Cardiac fibroblast (primary cell): ENCODE results near the gene DCC.
A peak's percentile ranks its signal among the peaks of the same experiment; 100 is the strongest.

Experiments
- DNase-seq, 2 donors: peaks; one replicate each; pipeline versions ENCODE4 v3.0.0 to v3.0.0-alpha.2; 2010; ENCODE audit warnings: low read depth in 2 of 2
- H3K4me3 ChIP-seq, 2 donors: replicated peaks in 1 of 2; 1 replicate in 1 of 2; 2 replicates in 1 of 2; pipeline ENCODE4 v1.5.1; 2011; ENCODE audit warnings: low read depth in 2 of 2, low read length in 2 of 2, mild to moderate bottlenecking in 2 of 2, moderate library complexity in 1 of 2
- CTCF ChIP-seq: IDR thresholded peaks from one replicate; pipeline ENCODE4 v1.5.1; 2011; ENCODE audit warnings: low read depth, mild to moderate bottlenecking, low read length, inconsistent platforms

Gene DCC

GRCh38 chr18:52339891-52340371, at the start of gene DCC:
Gene DCC, plus strand, starts transcription at chr18:52340197. Its CDS starts 591 bp downstream, at chr18:52340788.
- peak; percentile 12 to 53 for DNase-seq
- peak; percentile 21 for TF ChIP-seq CTCF
- peak within 1 kb of the TSS in 1 of 2 donors; percentile 32 for H3K4me3 ChIP-seq

GRCh38 chr18:52310651-52311050, 29.3 kb upstream of the DCC start:
- no peak for DNase-seq
- no peak for TF ChIP-seq CTCF
- H3K4me3 ChIP-seq, result no peak overlapping the region

GRCh38 chr18:52311331-52311730, 28.7 kb upstream of the DCC start:
- no peak for DNase-seq
- no peak overlapping the region for H3K4me3 ChIP-seq
- no peak for TF ChIP-seq CTCF

GRCh38 chr18:52312346-52312745, 27.7 kb upstream of the DCC start:
- DNase-seq, result no peak
- no peak for TF ChIP-seq CTCF
- no peak overlapping the region for H3K4me3 ChIP-seq

GRCh38 chr18:52313213-52313612, 26.8 kb upstream of the DCC start:
- no peak for DNase-seq
- TF ChIP-seq CTCF, result no peak
- H3K4me3 ChIP-seq, result no peak overlapping the region

- no peak overlapping the region for H3K4me3 ChIP-seq
- no peak for TF ChIP-seq CTCF
- DNase-seq, result no peak
These were observed 20.5 kb upstream of the DCC start for GRCh38 chr18:52319424-52319983.

- TF ChIP-seq CTCF, result no peak
- H3K4me3 ChIP-seq, result no peak overlapping the region
- DNase-seq, result no peak
These were observed 17.7 kb upstream of the DCC start for GRCh38 chr18:52322307-52322706.
